NCI-H1694 (cell line): ENCODE results near the gene BARX2.

Source experiments
- DNase-seq: peaks from one replicate; lab custom pipeline; 2025; lab: John Stamatoyannopoulos, UW

BARX2 gene

DNA sequence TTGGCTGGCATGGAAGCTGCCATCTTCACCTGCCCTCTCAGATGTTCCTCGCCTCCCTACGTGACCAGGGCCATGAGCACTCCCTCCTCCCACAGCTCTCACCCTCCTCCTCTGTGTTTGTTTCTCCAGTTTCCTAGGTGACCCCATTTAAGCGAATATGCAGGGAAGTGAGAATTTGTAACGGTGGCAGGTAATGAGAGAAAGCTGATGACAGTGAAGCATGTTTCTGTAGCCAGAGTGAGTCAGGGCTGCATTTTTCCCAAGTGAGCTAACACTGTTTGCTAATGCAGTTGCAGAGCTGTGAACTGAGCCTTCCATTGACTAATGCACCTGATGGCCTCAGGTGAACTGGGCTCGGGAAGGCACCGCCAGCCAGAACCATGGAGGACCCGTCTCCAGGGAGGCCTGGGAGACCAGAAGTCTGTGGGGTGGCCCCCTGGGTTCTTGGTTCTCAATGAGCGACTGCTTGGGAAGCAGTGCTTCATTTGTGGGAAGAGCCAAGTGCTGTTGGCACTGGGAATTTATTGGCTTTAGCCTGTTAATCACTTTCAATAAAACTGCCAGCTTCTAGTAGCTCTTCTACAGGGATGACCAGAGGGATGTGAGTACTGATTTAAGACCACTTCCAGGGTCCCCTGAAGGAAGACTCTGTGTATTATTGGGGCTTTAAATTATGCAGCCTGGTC lies 64.5 kb downstream of the BARX2 start:
- DNase-seq: no peak

DNA sequence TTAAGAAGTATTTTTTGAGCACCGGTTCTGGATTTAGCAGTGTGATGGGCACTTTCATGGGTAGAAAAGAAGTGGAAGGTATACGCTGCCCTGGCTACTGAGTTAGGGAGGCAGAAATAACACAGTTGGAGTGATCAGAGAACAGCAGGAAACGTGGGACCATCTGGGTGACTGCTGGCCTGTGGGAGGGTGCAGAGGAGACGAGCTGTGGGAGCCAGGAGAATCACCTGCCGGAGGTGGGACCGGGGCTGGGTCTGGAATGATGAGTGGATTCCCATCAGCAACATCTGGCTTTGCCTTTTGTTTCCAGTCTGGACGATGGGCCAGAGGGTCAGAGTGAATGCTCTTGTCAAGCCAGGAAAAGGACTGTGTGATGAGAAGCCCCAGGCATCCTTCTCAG lies 66.5 kb downstream of the BARX2 start:
- DNase-seq: no peak

DNA sequence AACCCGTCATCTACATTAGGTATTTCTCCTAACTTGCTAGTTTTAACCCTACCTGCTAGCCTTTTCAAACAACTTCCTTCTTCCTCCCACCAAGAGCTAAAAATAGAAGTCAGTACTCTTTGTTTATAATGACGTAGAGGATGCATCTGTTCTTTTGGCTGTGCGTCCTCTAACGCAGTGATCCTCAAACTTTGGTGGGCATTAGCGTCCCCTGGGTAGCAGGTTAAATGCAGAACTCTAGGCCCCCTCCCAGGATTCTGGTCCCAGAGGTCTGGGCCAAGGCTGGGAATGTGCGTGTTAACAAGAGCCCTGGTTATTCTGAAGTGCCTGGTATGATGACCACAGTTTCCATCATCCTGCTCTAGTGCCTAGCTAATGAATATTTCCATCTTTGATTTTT lies 67.6 kb downstream of the BARX2 start:
- no peak for DNase-seq

DNA sequence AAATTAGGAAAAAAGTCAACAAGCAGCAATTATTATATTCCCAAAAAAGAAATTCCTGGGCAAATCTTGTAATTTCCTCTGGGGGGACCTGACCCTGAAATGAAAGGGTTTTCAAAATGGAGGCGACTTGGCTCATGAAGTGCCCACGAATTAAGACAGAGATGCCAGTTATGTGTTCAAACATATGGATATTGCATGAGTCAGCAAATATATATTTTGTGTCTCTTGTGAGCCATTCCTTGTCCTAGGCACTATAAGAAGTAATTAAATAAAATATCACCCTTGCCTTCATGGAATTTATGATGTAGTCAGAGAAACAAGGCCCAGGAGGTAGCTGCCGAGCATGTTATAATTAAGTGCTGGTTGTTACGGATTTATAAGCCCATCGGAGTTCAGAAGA lies 68.6 kb downstream of the BARX2 start:
- DNase-seq: no peak

GRCh38 chr11:129445226-129445625 lies 69.6 kb downstream of the BARX2 start:
- no peak for DNase-seq

- DNase-seq: no peak
Observed at GRCh38 chr11:129446572-129446971, 70.9 kb downstream of the BARX2 start.

DNA sequence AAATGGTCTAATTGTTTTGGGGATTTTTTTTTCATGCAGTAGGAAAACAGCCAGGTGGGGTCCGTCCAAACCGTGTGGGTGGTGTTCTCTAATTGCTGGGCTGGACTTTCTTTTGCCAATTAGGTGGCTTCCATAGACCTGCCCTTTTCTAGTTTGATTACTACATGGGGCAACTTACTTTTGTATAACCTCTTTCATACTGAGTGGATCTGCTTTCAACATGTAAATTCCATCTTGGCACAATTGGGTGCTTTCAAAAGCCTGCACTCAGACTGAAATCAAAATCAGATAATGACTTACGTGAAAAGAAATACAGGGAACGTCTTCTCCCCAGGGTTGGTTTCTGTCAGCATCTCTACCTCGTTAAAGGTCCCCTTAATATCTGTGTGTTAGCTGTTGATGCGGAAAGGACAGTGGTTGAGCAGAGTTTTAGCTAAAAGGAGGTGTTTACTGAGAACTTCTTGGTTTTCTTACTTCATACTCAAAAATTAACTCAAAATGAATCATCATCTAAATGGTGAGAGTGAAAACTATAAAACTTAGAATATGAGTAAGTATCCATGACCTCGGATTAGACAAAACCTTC lies 72.1 kb downstream of the BARX2 start:
- DNase-seq: no peak

DNA sequence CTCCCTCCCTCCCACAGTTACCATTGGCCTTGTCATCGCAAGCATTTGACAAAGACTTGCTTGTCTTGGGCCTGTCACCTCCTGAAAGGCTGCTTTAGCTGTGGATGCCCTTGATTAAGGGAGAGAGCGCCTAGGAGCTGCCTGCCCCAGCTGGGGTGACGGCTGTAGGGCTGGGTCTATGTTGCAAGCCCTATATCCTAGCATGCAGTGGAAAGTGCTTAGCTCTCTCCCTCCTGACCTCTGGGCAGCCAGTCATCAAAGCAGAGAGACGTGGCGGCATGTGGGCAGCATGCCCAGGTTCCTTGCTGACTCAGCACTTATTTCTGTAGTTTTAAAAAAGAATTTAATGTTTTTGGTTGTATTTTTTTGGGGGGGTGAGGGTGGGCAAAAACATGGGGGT lies 75.9 kb downstream of the BARX2 start:
- DNase-seq: no peak

- DNase-seq: no peak
Observed at GRCh38 chr11:129453293-129453721, 77.7 kb downstream of the BARX2 start.

DNA sequence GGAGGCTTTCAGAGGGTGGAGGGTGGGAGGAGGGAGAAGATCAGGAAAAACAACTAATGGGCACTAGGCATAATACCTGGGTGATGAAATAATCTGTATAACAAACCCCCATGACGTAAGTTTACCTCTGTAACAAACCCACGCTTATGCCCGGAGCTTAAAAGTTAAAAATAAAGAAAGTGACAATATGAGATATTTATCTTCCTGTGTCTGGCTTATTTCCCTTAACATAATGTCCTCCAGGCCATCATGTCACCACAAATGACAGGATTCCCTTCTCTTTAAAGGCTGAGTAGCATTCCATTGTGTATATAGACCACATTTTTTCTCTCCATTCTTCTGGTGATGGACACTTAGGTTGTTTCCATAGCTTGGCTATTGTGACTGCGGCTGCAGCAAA lies 79.5 kb downstream of the BARX2 start:
- no peak for DNase-seq

GRCh38 chr11:129455756-129456655 lies 80.4 kb downstream of the BARX2 start:
- DNase-seq: no peak

GRCh38 chr11:129457321-129457720 lies 81.7 kb downstream of the BARX2 start:
- DNase-seq: no peak

DNA sequence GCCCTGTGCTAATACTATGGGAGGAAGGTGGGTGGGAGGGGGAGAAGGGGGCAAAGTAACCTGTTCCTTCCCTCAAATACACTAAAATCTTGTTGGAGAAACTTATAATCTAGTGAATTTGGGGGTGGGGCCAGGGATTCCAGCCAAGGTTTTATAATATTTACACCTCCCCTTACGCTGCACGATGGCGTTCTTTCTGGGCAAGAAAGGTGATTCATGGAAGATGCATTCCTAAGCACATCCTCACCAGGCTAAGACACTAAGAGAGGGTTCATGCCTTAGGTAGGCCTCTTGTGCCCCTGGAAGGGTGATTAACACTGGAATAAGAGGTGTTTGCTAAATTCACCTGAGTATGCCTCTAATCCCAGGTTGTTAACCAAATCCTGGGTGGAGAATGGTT lies 82.6 kb downstream of the BARX2 start:
- no peak for DNase-seq

DNA sequence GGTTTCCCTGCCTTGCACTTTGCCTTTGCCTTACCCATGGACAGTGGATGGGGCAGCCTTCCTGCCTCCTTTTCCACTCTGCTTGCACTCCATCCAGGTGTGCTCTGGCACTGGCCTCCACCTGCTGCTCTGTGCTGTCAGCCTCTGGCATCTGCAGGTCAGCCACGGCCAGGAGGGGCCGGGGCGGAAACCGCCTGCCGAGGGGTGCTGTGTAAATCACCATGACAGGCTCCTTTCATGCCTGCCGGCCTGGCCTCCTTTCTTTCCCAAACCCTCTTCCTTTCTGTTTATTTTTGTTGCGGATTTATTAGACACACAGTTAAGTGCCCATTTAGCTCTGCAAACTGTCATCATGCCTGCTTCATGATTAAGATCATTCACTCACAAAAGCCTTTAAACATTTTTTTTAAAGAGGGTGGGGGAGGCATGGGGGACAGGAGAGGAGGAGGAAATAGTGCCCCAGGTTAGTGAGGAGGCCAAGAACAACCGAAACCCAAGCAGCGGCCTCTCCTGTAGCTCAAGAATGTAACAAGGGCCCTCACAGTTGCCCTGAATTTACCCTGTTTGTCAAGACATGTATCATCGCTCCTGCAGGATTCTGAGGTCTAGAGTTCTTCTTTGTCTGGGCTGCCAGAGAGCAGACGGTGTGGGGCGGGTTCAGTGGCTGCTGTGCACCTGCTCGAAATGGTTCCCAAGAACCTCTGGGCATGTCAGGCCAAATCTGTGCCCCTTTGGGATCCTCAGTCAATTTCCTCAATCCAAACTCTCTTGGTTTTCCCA lies 83.3 kb downstream of the BARX2 start:
- no peak for DNase-seq

- no peak for DNase-seq
Observed at GRCh38 chr11:129460714-129461113, 85.1 kb downstream of the BARX2 start.

GRCh38 chr11:129484068-129484467 lies 108.4 kb downstream of the BARX2 start:
- no peak for DNase-seq

- no peak for DNase-seq
Observed at GRCh38 chr11:129489249-129489648, 113.6 kb downstream of the BARX2 start.

GRCh38 chr11:129490004-129490403 lies 114.4 kb downstream of the BARX2 start:
- DNase-seq: no peak

DNA sequence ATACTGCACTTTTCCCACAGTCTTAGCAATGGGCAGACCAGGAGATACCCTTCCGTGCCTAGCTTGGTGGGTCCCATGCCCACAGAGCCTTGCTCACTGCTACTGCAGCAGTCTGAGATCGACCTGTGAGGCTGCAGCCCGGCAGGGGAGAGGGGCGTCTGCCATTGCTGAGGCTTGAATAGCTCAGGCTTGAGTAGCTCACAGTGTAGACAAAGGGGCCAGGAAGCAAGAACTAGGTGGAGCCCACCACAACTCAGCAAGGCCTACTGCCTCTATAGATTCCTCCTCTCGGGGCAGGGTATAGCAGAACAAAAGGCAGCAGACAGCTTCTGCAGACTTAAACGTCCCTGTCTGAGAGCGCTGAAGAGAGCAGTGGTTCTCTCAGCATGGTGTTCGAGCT lies 118.1 kb downstream of the BARX2 start:
- DNase-seq: no peak
